ENCODE measurements around the gene ACTR5.

DNA sequence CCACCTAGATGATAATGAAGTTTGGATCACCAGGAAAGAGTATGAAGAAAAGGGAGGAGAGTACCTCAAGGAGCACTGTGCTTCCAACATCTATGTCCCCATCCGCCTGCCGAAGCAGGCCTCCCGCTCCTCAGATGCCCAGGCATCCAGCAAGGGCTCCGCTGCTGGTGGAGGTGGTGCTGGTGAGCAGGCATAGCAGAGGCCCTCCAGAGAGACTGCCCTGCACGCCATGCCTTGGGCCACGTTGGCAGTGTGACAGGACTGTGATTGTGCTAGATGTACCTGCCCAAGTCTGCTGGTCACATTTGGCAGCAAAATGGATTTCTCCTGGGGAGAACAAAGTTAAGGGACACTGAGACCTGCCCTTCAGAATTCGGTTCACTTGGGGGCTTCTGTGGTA, 23.4 kb downstream of the ACTR5 start:
- TF ChIP-seq TAF1 (conservative IDR thresholded peaks at IDR 0.05) = no peak
- TF ChIP-seq, protein P1, sequence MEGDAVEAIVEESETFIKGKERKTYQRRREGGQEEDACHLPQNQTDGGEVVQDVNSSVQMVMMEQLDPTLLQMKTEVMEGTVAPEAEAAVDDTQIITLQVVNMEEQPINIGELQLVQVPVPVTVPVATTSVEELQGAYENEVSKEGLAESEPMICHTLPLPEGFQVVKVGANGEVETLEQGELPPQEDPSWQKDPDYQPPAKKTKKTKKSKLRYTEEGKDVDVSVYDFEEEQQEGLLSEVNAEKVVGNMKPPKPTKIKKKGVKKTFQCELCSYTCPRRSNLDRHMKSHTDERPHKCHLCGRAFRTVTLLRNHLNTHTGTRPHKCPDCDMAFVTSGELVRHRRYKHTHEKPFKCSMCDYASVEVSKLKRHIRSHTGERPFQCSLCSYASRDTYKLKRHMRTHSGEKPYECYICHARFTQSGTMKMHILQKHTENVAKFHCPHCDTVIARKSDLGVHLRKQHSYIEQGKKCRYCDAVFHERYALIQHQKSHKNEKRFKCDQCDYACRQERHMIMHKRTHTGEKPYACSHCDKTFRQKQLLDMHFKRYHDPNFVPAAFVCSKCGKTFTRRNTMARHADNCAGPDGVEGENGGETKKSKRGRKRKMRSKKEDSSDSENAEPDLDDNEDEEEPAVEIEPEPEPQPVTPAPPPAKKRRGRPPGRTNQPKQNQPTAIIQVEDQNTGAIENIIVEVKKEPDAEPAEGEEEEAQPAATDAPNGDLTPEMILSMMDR (IDR thresholded peaks at IDR 0.05; ENCODE audit: low read depth, low read length, missing input control) = no peak
- no peak for TF ChIP-seq RXRA (IDR thresholded peaks at IDR 0.05)
- TF ChIP-seq JUND (IDR thresholded peaks at IDR 0.05) = no peak
- TF ChIP-seq, protein P2, sequence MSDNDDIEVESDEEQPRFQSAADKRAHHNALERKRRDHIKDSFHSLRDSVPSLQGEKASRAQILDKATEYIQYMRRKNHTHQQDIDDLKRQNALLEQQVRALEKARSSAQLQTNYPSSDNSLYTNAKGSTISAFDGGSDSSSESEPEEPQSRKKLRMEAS (IDR thresholded peaks at IDR 0.05) = no peak
- TF ChIP-seq, protein P3, sequence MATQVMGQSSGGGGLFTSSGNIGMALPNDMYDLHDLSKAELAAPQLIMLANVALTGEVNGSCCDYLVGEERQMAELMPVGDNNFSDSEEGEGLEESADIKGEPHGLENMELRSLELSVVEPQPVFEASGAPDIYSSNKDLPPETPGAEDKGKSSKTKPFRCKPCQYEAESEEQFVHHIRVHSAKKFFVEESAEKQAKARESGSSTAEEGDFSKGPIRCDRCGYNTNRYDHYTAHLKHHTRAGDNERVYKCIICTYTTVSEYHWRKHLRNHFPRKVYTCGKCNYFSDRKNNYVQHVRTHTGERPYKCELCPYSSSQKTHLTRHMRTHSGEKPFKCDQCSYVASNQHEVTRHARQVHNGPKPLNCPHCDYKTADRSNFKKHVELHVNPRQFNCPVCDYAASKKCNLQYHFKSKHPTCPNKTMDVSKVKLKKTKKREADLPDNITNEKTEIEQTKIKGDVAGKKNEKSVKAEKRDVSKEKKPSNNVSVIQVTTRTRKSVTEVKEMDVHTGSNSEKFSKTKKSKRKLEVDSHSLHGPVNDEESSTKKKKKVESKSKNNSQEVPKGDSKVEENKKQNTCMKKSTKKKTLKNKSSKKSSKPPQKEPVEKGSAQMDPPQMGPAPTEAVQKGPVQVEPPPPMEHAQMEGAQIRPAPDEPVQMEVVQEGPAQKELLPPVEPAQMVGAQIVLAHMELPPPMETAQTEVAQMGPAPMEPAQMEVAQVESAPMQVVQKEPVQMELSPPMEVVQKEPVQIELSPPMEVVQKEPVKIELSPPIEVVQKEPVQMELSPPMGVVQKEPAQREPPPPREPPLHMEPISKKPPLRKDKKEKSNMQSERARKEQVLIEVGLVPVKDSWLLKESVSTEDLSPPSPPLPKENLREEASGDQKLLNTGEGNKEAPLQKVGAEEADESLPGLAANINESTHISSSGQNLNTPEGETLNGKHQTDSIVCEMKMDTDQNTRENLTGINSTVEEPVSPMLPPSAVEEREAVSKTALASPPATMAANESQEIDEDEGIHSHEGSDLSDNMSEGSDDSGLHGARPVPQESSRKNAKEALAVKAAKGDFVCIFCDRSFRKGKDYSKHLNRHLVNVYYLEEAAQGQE (IDR thresholded peaks at IDR 0.05) = no peak
- TF ChIP-seq GABPA (IDR thresholded peaks at IDR 0.05 in 1 of 2, conservative IDR thresholded peaks at IDR 0.05 in 1 of 2) = no peak
- TF ChIP-seq, protein P4, sequence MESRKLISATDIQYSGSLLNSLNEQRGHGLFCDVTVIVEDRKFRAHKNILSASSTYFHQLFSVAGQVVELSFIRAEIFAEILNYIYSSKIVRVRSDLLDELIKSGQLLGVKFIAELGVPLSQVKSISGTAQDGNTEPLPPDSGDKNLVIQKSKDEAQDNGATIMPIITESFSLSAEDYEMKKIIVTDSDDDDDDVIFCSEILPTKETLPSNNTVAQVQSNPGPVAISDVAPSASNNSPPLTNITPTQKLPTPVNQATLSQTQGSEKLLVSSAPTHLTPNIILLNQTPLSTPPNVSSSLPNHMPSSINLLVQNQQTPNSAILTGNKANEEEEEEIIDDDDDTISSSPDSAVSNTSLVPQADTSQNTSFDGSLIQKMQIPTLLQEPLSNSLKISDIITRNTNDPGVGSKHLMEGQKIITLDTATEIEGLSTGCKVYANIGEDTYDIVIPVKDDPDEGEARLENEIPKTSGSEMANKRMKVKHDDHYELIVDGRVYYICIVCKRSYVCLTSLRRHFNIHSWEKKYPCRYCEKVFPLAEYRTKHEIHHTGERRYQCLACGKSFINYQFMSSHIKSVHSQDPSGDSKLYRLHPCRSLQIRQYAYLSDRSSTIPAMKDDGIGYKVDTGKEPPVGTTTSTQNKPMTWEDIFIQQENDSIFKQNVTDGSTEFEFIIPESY (IDR thresholded peaks at IDR 0.05) = no peak
- no peak for TF ChIP-seq YY1 (IDR thresholded peaks at IDR 0.05)
- no peak for TF ChIP-seq RAD21 (IDR thresholded peaks at IDR 0.05)
- TF ChIP-seq NR2F2 (IDR thresholded peaks at IDR 0.05) = no peak
- TF ChIP-seq EGR1 (IDR thresholded peaks at IDR 0.05; ENCODE audit: low read depth in 2 of 2) = no peak

Data from liver (tissue), 3 donors.